ENCODE results near the gene SLC6A6.
"Not testable (repeated sequence)": the region's sequence is repeated elsewhere in the genome, so short reads cannot be mapped to it uniquely, and the experiment has no call there.

SLC6A6 gene

GRCh38 chr3:14437705-14438104 lies 35.3 kb downstream of the SLC6A6 start:
- not testable (repeated sequence) for DNase-seq

GRCh38 chr3:14438262-14438661 lies 35.9 kb downstream of the SLC6A6 start:
- DNase-seq, result no peak

- no peak for DNase-seq
These were observed 36.5 kb downstream of the SLC6A6 start for GRCh38 chr3:14438929-14439328.

GRCh38 chr3:14439501-14440167 lies 37.2 kb downstream of the SLC6A6 start:
- peak; percentile 77 for DNase-seq

- no peak for DNase-seq
These were observed 37.7 kb downstream of the SLC6A6 start for GRCh38 chr3:14440168-14440518.

- peak; percentile 61 for DNase-seq
These were observed 38.3 kb downstream of the SLC6A6 start for GRCh38 chr3:14440531-14441239.

GRCh38 chr3:14441240-14441919 lies 39.0 kb downstream of the SLC6A6 start:
- no peak for DNase-seq

GRCh38 chr3:14441920-14442300 lies 39.5 kb downstream of the SLC6A6 start:
- DNase-seq, result no peak

- no peak for DNase-seq
These were observed 42.0 kb downstream of the SLC6A6 start for GRCh38 chr3:14444380-14444779.

- no peak for DNase-seq
These were observed 43.4 kb downstream of the SLC6A6 start for GRCh38 chr3:14445773-14446172.

GRCh38 chr3:14446988-14447570 lies 44.7 kb downstream of the SLC6A6 start:
- no peak for DNase-seq

- no peak for DNase-seq
These were observed 45.7 kb downstream of the SLC6A6 start for GRCh38 chr3:14448063-14448462.

GRCh38 chr3:14448756-14449727 lies 46.6 kb downstream of the SLC6A6 start:
- no peak for DNase-seq

- no peak for DNase-seq
These were observed 48.1 kb downstream of the SLC6A6 start for GRCh38 chr3:14450506-14450905.

GRCh38 chr3:14450922-14451606 lies 48.7 kb downstream of the SLC6A6 start:
- DNase-seq, result no peak

GRCh38 chr3:14451844-14452739 lies 49.7 kb downstream of the SLC6A6 start:
- DNase-seq, result peak; percentile 89

GRCh38 chr3:14452740-14453710 lies 50.6 kb downstream of the SLC6A6 start:
- DNase-seq, result peak; percentile 97

- DNase-seq, result no peak
These were observed 51.7 kb downstream of the SLC6A6 start for GRCh38 chr3:14453876-14454638.

Measured in fibroblast of skin of scalp (primary cell).